RCC 7860 (cell line): ENCODE measurements around the gene NFASC.

Experiments used
- DNase-seq: peaks from one replicate; pipeline ENCODE4 v3.0.0-alpha.2; 2015; ENCODE audit warnings: low spot score
- FAIRE-seq: peaks from 2 replicates; lab custom pipeline; 2012; peaks lifted over from hg19 to GRCh38; lab: Jason Lieb, UNC

NFASC gene

DNA sequence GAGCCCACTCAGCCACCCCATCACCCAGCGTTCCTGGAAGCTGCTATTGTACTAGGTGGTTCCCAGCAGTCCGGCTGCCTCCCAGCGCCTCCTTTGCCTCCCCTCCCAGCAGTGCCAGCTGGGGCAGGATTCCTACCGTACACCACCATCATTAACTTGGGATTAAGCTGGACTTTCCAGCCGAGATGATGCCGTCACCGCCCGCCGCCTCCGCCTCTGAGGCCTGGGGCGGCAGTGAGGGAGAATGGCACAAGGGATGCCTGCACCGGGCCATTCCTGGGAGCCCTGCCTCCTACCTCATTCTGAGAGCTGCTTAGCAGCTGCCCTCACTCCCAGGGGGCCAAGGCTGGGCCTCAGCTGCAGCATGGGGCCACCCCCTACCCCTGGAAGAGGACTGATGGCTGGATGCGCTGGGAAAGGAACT is 185.5 kb downstream of the NFASC start:
- DNase-seq (no peak), FAIRE-seq (no peak)

- DNase-seq (no peak), FAIRE-seq (no peak)
Observed at GRCh38 chr1:205056956-205057568, 186.4 kb downstream of the NFASC start.

DNA sequence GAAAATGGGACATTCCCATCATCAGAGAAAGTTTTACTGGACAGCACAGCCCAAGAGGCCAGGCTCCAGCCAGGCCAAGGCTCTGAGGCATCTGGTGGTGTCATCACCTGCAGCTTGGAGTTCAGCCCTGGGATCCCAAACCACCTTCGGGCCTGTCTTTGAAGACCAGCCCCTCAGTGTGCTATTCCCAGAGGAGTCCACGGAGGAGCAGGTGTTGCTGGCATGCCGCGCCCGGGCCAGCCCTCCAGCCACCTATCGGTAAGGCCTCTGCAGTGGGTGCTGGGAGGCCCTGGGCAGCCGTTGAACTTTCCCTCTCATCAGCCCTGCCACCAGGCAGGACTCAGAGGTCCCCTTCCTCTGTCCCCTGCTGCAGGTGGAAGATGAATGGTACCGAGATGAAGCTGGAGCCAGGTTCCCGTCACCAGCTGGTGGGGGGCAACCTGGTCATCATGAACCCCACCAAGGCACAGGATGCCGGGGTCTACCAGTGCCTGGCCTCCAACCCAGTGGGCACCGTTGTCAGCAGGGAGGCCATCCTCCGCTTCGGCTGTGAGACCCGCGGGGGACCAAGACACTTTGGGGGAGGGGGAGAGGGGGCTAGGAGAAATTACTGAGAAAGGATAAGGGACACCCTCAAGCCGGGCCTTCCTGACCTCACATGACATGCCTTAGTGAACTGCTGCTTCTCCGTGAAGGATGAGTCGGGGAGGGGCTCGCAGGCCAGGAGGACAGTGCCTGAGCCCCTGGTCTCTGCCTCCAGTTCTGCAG is 187.3 kb downstream of the NFASC start:
- FAIRE-seq (no peak), DNase-seq (no peak)

GRCh38 chr1:205058853-205059252 is 188.2 kb downstream of the NFASC start:
- DNase-seq (no peak), FAIRE-seq (no peak)

DNA sequence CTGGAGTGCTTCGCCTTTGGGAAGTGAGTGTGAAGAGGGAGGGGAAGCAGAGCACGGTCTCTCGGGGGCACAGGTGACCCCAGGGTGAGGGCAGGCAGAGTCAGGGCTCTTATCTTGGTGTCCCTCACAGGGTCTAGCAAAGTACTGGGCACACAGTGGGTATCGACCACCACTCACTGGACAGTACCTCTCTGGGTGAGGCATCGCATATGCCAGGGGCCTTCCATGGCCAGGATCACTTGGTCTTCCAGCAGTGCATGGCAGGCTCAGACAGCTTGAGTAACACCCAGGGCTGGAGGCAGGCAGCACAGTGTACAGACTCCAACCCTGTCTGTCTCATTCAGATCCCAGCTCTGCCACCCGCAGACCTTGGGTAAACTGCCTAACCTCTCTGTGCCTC is 189.0 kb downstream of the NFASC start:
- no peak for DNase-seq
- FAIRE-seq: no peak

- FAIRE-seq: no peak
- DNase-seq: no peak
Observed at GRCh38 chr1:205060746-205061145, 190.1 kb downstream of the NFASC start.

GRCh38 chr1:205061227-205061626 is 190.6 kb downstream of the NFASC start:
- no peak for FAIRE-seq

DNA sequence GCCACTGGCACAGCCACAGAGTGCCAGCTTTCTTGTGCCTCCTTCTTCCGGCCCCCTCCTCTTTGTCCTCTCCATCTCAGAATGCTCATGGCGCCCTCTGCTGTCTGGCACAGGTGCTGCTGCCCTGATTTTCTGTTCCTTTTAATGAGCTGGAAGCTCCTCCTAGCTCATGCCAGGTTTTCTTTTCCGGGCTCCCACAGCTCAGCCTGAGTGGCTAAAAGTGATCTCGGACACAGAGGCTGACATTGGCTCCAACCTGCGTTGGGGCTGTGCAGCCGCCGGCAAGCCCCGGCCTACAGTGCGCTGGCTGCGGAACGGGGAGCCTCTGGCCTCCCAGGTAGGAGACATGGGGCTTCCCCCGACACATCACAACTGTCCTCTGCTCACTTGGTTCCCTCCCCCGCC is 191.0 kb downstream of the NFASC start:
- DNase-seq (peak; percentile 50), FAIRE-seq (no peak)

More at GRCh38 chr1:205061227-205061626, 190.6 kb downstream of the NFASC start:
- DNase-seq: no peak

- FAIRE-seq (no peak), DNase-seq (no peak)
Observed at GRCh38 chr1:205062319-205062718, 191.7 kb downstream of the NFASC start.

DNA sequence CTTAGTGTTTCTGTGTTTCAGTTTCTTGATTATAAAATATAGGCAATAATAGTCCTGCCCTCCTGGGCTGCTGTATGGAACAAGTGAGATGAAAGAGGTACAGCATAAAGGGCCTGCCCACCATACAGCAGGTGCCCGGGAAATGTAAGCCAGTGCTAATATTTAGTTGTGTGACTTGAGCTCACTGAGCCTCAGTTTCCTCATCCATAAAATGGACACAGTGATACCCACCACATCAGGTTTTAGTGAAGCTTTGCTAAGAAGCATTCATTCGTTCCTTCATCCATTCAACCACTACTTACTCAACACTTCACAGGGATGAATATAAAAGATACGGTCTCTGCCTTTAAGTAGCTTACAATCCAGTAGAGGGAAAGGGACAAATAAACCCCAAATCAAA is 192.2 kb downstream of the NFASC start:
- DNase-seq: no peak
- no peak for FAIRE-seq

- DNase-seq: no peak
- no peak for FAIRE-seq
Observed at GRCh38 chr1:205064301-205064700, 193.6 kb downstream of the NFASC start.

GRCh38 chr1:205064741-205065316 is 194.2 kb downstream of the NFASC start:
- no peak for FAIRE-seq
- DNase-seq: no peak

- DNase-seq: no peak
- no peak for FAIRE-seq
Observed at GRCh38 chr1:205065666-205066065, 195.0 kb downstream of the NFASC start.

GRCh38 chr1:205066141-205066818 is 195.6 kb downstream of the NFASC start:
- DNase-seq: no peak

GRCh38 chr1:205067031-205067430 is 196.4 kb downstream of the NFASC start:
- FAIRE-seq (no peak), DNase-seq (no peak)

More at GRCh38 chr1:205066141-205066818, 195.6 kb downstream of the NFASC start:
- no peak for FAIRE-seq

DNA sequence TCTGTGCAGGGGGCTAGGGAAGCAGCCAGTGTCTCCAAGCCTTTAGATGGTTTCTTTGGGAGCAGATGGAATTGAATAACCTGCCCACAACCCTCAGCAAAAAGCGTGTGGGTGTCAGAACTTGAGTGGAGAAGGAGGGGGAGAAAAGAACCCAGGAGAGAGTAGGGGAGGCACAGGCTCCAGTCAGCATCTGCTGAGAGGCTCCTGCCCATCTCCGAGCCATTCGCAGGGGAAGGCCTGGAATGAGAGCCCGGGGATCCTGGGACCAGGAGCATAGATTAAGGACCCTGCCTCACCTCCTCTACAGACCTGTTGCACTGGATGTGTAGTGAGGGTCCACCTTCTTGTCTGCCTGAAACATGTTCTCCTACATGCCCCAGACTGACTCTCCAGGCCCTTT is 197.3 kb downstream of the NFASC start:
- no peak for DNase-seq
- FAIRE-seq: no peak

GRCh38 chr1:205068457-205069040 is 197.9 kb downstream of the NFASC start:
- DNase-seq (no peak), FAIRE-seq (no peak)

DNA sequence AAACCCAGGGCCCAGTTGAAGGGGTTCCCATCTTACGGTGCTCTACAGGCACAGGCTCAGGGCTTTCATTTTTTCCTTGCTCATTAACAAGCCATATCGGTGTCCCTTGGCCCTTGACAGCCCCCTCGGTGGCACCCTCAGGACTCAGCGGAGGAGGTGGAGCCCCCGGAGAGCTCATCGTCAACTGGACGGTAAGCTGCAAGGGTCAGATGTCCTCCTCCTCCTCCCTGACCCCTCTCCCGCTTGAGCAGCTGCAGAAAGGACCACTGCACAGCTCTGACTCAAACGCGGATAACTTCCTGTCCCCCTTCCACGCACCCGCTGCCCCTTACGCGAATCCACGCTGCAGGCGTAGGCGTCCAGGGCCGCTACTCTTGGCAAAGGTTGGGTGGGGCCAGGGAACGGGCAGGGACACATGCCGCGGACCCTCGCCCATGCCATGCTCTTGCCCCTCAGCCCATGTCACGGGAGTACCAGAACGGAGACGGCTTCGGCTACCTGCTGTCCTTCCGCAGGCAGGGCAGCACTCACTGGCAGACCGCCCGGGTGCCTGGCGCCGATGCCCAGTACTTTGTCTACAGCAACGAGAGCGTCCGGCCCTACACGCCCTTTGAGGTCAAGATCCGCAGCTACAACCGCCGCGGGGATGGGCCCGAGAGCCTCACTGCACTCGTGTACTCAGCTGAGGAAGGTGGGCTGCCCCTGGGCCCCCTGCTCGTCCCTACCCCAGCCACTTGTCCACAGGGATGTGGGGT is 198.9 kb downstream of the NFASC start:
- DNase-seq: no peak
- FAIRE-seq: no peak

- no peak for FAIRE-seq
- DNase-seq: no peak
Observed at GRCh38 chr1:205071028-205071409, 200.4 kb downstream of the NFASC start.

GRCh38 chr1:205071801-205072200 is 201.1 kb downstream of the NFASC start:
- DNase-seq: no peak
- FAIRE-seq: no peak
